GM18520 (cell line): ENCODE data around the gene RNMT.
A peak's percentile ranks its signal among the peaks of the same experiment; 100 is the strongest.
"Not testable (repeated sequence)": the region's sequence is repeated elsewhere in the genome, so short reads cannot be mapped to it uniquely, and the experiment has no call there.

Experiments
- ATAC-seq: cut with Tn5 transposase; IDR thresholded peaks from one replicate; pipeline ENCODE4 v1.9.1; 2021; ENCODE audit not compliant: unreplicated experiment

Gene RNMT

GRCh38 chr18:13726232-13726971 is at the start of gene RNMT, which contains the start of gene FAM210A:
RNMT (plus strand) TSS chr18:13726673; CDS start chr18:13731518, 4,845 bp downstream.
FAM210A (minus strand) TSS chr18:13726558; CDS start chr18:13682077, 44,481 bp downstream.
- ATAC-seq, result peak; percentile 94

DNA sequence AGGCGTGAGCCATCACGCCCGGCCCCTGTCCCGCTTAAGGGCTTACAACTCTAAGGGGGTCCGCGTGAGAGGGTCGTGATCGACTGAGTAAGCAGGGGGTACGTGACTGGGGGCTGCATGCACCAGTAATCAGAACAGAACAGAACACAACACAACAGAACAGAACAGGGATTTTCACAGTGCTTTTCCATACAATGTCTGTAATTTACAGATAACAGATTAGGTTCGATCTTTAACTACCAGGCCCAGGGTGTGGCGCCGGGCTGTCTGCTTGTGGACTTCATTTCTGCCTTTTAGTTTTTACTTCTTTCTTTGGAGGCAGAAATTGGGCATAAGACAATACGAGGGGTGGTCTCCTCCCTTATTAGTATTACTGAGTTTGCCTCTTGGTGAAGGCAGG is 49.1 kb upstream of the RNMT start:
- ATAC-seq, result not testable (repeated sequence)

- no peak for ATAC-seq
Observed at GRCh38 chr18:13680612-13681011, 45.9 kb upstream of the RNMT start.

- no peak for ATAC-seq
Observed at GRCh38 chr18:13681701-13682100, 44.8 kb upstream of the RNMT start.

- no peak for ATAC-seq
Observed at GRCh38 chr18:13684546-13684945, 41.9 kb upstream of the RNMT start.

DNA sequence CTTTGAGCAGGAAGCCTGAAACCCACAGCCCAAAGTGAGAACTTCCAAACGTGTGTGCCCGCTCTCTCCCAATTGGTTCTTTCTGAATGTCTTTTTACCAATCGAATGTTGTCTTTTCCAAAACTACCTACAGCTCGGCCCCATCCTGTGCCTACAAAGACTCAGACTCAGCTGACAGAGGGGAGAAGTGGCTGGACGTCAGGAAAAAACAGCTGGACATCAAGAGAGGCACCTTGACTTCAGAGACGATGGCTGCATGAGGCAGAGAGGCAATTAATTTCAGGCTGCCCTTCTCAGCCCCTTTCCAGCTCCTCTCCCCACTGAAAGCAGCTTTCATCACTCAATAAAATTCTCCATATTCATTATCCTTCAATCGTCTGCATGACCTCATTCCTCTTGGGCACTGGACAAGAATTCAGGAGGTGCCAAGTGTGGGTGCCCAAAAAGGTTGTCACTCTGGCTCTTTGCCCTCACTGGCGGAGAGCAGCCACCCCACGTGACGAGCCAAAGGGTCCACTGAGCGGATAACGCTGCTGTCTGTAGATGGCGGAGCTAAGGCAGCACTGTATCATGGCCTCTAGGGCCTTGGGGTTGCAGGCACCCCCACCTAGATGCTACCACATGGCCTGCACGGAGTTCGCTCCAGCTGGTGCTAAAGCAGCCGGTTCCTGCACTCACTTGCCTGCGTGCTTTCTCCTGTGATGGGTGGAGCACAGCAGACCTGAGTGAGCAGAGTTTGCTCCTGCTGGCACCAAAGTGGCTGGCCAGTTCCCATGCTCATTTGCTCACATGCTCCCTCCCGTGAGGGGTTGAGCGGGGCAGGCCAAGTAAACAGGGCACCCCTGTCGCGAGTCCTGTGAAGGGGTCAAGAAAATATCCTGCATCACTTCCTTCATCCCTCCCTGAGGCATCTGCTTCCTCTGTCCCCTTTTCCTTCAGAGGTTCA is 38.0 kb upstream of the RNMT start:
- ATAC-seq, result no peak

DNA sequence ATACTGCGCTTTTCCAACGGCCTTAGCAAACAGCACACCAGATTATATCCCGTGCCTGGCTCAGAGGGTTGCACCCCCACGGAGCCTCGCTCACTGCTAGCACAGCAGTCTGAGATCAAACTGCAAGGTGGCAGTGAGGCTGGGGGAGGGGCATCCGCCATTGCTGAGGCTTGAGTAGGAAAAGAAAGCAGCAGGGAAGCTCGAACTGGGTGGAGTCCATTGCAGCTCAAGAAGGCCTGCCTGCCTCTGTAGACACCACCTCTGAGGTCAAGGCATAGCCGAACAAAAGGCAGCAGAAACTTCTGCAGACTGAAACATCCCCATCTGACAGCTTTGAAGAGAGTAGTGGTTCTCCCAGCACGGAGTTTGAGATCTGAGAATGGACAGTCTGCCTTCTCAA is 36.4 kb upstream of the RNMT start:
- not testable (repeated sequence) for ATAC-seq

- not testable (repeated sequence) for ATAC-seq
Observed at GRCh38 chr18:13695337-13695736, 31.1 kb upstream of the RNMT start.

DNA sequence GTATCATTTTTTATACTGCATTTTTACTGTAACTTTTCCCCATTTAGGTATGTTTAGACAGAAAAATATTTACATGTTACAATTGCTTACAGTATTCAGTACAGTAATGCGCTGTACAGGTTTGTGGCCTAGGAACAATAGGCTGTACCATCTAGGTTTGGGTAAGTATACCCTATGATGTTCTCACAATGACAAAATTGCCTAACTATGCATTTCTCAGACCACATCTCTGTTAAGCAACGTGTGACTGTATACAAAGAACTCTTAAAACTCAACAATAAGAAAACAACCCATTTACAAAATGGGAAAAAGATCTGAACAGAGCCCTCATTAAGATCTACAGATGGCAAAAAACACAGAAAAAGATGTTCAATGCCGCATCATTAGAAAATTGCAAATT is 29.5 kb upstream of the RNMT start:
- no peak for ATAC-seq

DNA sequence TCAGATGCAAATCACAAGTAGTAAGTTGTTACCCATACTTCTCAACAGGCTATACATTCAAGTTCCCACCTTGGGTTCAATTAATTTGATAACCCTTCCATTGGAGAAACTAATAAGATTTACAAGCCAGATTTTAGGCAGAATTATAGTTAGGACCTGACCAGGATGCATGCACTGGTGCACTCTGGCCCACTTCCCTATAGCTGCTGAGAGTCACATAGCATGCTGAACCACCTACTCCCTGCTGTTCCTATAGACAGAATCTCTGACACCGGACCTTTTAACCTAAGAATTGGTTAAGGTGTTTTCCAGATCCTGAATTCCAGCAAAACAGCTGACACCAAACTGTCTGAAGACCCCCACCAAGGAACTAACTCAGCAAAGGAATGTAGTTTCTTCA is 26.3 kb upstream of the RNMT start:
- ATAC-seq, result no peak

GRCh38 chr18:13703899-13704298 is 22.6 kb upstream of the RNMT start:
- no peak for ATAC-seq

GRCh38 chr18:13710414-13710831 is 16.1 kb upstream of the RNMT start:
- ATAC-seq, result no peak

DNA sequence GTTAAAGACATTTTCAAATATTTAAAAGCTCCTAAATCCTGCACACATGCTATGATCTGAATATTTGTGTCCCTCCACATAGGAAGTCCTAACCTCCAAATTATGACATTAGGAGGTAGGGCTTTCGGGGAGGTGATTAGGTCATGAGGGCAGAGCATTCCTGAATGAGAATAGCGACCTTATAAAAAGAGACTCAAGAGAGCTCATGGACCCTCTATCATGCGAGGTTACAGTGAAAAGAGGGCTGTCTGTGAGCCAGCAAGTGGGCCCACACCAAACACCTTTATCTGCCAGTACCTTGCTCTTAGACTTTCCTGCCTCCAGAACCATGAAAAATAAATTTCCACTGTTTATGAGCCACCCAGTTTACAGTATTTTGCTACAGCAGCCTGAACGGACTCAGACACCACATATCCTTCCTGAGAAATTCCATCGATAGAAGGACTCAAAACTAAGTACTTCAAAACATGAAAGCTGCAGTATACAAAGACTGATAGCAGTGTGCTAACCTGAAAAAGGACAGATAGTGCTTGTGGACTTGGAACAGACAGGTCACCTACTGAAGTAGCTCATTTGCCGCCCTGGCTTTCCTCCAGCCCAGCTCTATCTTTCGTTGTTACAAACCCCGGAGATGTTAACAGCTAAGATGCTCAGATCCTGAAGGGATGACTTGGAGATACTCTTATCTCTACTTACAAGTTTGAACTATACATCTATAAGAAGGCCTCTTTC is 13.9 kb upstream of the RNMT start:
- no peak for ATAC-seq

- ATAC-seq, result no peak
Observed at GRCh38 chr18:13713455-13714055, 12.9 kb upstream of the RNMT start.

GRCh38 chr18:13715330-13715729 is 11.1 kb upstream of the RNMT start:
- no peak for ATAC-seq

DNA sequence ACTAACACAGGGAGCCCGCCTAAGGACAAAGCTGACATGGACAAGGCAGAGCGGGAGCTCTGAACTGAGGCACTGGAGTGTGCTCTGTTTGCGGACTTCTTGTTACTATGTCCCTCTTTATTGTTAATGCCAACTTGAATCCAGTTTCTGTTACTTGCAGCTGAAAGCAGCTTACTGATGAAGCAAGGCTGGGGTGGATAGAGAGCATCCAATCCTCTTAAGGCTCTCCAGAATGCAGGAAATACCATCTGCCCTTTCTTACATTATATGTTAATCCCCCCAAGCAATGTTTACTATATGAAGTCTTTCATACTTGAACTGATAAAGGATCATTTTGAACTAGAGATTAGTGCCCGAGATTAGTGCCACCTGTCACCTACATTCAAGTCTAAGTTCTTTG is 9.6 kb upstream of the RNMT start:
- no peak for ATAC-seq

GRCh38 chr18:13720123-13720522 is 6.3 kb upstream of the RNMT start:
- no peak for ATAC-seq

DNA sequence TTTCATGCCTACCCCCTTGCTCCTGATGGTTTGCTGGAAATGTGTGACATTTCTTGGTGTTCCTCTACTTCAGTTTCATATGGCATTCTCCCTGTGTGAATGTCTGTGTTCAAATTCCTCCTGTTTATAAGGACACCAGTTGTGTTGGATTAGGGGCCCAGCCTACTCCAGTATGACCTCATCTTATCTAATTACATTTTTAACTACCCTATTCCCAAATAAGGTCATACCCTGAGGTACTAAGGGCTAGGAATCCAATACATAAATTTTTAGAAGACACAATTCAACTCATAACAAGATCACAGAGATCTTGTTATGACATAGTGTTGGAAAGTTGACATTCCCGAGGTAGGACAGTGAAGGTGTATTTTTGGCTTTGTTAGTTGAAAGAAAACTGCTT is 5.6 kb upstream of the RNMT start:
- no peak for ATAC-seq

- no peak for ATAC-seq
Observed at GRCh38 chr18:13725566-13726231, 774 bp upstream of the RNMT start.

DNA sequence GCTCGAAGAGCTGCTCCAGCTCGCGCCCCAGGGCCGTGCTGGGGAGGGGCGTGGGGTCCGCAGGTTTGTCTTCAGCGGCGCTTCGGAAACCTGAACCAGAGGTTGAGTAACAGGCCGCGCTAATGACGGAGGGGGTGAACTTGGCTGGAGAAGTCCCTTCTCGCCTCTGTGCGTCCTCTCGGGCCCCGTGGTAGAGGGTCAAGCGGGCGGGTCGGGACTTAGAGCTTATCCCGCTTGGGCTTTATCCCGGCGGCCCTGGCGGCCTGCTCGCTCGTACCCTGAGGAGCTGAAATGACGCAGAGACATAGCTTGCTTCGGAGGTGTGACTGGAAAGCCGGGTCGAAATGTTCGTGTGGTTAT is 479 bp downstream of the RNMT start:
- no peak for ATAC-seq
